HG03196 (cell line): ENCODE data around the gene LOC128125822.
"Not testable (repeated sequence)": the region's sequence is repeated elsewhere in the genome, so short reads cannot be mapped to it uniquely, and the experiment has no call there.

Source experiments
- ATAC-seq: cut with Tn5 transposase; IDR thresholded peaks from one replicate; pipeline ENCODE4 v1.9.1; 2021; ENCODE audit not compliant: unreplicated experiment

LOC128125822 gene

GRCh38 chr6:63581355-63582013 lies 9.2 kb downstream of the LOC128125822 start:
- no peak for ATAC-seq

- ATAC-seq = no peak
These were observed 10.4 kb downstream of the LOC128125822 start for GRCh38 chr6:63582579-63583231.

DNA sequence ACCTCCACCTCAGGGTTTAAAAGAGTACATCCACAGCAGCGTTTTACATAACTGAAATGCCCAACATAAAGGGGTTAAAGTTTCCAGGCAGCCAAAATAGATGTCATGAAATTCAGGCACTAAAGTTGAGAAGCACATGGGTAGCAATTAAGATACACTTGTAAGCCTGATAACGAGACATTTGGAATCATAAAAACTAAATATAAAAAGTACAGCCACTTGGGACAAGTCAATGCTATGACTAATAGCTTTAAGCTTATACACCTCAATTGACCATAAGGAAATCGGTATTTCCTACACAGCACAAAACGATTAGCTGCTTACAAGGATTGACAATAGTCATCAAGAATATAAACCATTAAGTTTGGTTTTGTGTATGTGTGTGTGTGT lies 11.8 kb downstream of the LOC128125822 start:
- ATAC-seq = no peak

GRCh38 chr6:63584566-63584965 lies 12.3 kb downstream of the LOC128125822 start:
- no peak for ATAC-seq

- not testable (repeated sequence) for ATAC-seq
These were observed 13.4 kb downstream of the LOC128125822 start for GRCh38 chr6:63585652-63586051.

- ATAC-seq = no peak
These were observed 17.7 kb downstream of the LOC128125822 start for GRCh38 chr6:63589952-63590411.

GRCh38 chr6:63592886-63593285 lies 20.6 kb downstream of the LOC128125822 start:
- ATAC-seq = no peak

DNA sequence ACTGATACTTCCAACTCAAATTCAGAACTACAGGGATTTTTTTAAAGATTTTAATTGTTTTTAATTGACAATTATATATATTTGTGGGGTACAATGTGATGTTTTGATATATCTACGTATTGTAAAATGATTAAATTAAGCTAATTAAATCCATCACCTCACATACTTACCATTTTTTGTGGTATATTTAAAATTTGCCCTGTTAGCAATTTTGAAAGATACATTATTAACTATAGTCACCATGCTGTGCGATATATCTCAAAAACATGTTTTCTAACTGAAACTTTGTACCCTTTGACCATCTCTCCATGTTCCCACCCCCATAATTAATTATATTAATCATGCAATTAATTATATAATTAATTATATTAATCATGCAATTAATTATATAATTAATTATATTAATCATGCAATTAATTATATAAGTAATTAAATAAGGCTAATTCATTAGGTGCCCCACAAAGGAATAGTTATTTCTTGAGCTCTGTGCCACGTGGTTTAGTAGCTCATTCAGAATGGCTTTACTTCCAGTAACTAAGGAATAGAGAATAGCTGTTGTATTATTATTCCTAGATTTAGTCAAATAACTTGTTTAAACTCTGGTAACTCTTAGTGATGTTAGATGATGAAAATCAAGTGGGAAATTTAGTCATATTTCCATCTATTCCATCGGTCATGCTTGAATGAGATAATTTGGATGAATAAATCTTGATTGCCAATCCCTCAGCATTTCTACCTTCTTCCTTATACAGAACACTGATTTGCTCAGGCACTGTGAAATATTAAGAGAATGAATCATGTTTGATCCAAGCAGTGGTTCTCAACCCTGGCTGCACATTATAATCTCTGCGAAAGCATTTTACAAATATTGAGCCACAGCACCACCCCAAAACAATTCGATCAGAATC lies 25.1 kb downstream of the LOC128125822 start:
- no peak for ATAC-seq

GRCh38 chr6:63598049-63599036 lies 26.1 kb downstream of the LOC128125822 start:
- ATAC-seq = peak; percentile 100

GRCh38 chr6:63599243-63599642 lies 27.0 kb downstream of the LOC128125822 start:
- ATAC-seq = no peak

GRCh38 chr6:63600136-63600535 lies 27.9 kb downstream of the LOC128125822 start:
- no peak for ATAC-seq

DNA sequence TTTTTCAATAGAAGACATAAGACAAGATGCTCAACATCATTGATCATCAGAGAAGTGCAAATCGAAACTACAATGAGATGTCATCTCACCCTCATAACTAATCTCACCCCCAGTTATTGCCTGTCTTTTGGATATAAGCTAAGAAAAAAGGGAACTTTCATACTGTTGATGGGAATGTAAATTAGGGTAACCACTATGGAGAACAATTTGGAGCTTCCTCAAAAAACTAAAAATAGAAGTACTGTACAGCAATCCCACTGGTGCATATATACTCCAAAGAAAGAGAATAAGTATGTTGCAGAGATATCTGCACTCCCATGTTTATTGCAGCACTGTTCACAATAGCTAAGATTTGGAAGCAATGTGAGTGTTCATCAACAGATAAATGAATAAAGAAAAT lies 37.0 kb downstream of the LOC128125822 start:
- no peak for ATAC-seq

GRCh38 chr6:63610944-63611343 lies 38.7 kb downstream of the LOC128125822 start:
- no peak for ATAC-seq

- no peak for ATAC-seq
These were observed 39.3 kb downstream of the LOC128125822 start for GRCh38 chr6:63611560-63611959.

- ATAC-seq = no peak
These were observed 43.3 kb downstream of the LOC128125822 start for GRCh38 chr6:63615590-63615989.
